Lower lobe of right lung (tissue), 2 donors: ENCODE results near the gene TGFBI. TPM values are rescaled to one million over a fixed set of nuclear protein-coding genes. Genes with fewer than 3 reads are reported as not detected.

ENCODE experiments used
- ATAC-seq, 2 donors: fragments of 200-7000 bp; cut with Tn5 transposase; one replicate each; pipeline ENCODE4 v1.9.1; 2020 to 2022; ENCODE audit warnings: mild to moderate bottlenecking in 2 of 2, moderate library complexity in 2 of 2
- DNase-seq: peaks from one replicate; pipeline ENCODE4 v3.0.0-alpha.2; 2020
- H3K27ac ChIP-seq: fragments of 200-600 bp; one replicate; pipeline ENCODE4 v1.8.0; 2022
- H3K27me3 ChIP-seq: fragments of 200-600 bp; one replicate; pipeline ENCODE4 v1.8.0; 2022; ENCODE audit warnings: low read depth
- H3K36me3 ChIP-seq: fragments of 200-600 bp; one replicate; pipeline ENCODE4 v1.8.0; 2022; ENCODE audit warnings: mild to moderate bottlenecking
- H3K4me1 ChIP-seq: fragments of 200-600 bp; one replicate; pipeline ENCODE4 v1.8.0; 2022
- H3K4me3 ChIP-seq: fragments of 200-600 bp; one replicate; pipeline ENCODE4 v1.8.0; 2022; ENCODE audit warnings: mild to moderate bottlenecking
- H3K9me3 ChIP-seq: fragments of 200-600 bp; one replicate; pipeline ENCODE4 v1.8.0; 2022
- CTCF ChIP-seq: fragments of 200-600 bp; IDR thresholded peaks from one replicate; pipeline ENCODE4 v1.8.0; 2022; ENCODE audit warnings: antibody characterized with exemption, mild to moderate bottlenecking
- intact Hi-C: fragments of 100-400 bp; cut with DNase I; formaldehyde crosslinking; loops from one replicate; pipeline ENCODE4 v1.11.0; 2022
- total RNA-seq: library from RNA; stranded (reverse); fragmentation: NEBNext Ultra II Directional; extraction: Animal tissue kit (Norgen Biotek cat#: 25700); gene quantifications from one replicate; pipeline ENCODE4 v1.2.1, GENCODE V29; 2021
- donor health status: DM: no; HTN: yes; CAD: no; lungs with severe emphysema.

TGFBI gene
- total RNA-seq, 1 donor from 2014 or later: 140 TPM

- Histone ChIP-seq H3K36me3 (peaks cover 45% of the 10 kb centered on the region), H3K27me3 (no peaks in the 10 kb centered on the region), H3K4me1 (peaks cover 19% of the 10 kb centered on the region), H3K9me3 (no peaks in the 10 kb centered on the region), H3K4me3 (no peak overlapping the region), H3K27ac (no peak overlapping the region)
- ATAC-seq (peak; percentile 29 to 33), DNase-seq (no peak)
- intact Hi-C loops: no loop called here
- no peak for TF ChIP-seq CTCF
These were observed 33.0 kb downstream of the TGFBI start for GRCh38 chr5:136061630-136062365.

- Histone ChIP-seq H3K27ac (no peak overlapping the region), H3K36me3 (peaks cover 43% of the 10 kb centered on the region), H3K4me1 (peaks cover 22% of the 10 kb centered on the region), H3K4me3 (no peak overlapping the region), H3K27me3 (no peaks in the 10 kb centered on the region), H3K9me3 (no peaks in the 10 kb centered on the region)
- DNase-seq (no peak), ATAC-seq (peak; percentile 69 to 78)
- intact Hi-C loops: no loop called here
- TF ChIP-seq CTCF: peak; percentile 51
These were observed 33.8 kb downstream of the TGFBI start for GRCh38 chr5:136062366-136063274.

GRCh38 chr5:136063778-136064465 lies 35.1 kb downstream of the TGFBI start:
- Histone ChIP-seq H3K4me3 (no peak overlapping the region), H3K4me1 (peaks cover 19% of the 10 kb centered on the region), H3K27ac (no peak overlapping the region), H3K9me3 (no peaks in the 10 kb centered on the region), H3K27me3 (no peaks in the 10 kb centered on the region), H3K36me3 (peaks cover 38% of the 10 kb centered on the region)
- DNase-seq (no peak), ATAC-seq (no peak)
- TF ChIP-seq CTCF: no peak
- intact Hi-C loops: no loop called here

- ATAC-seq (no peak), DNase-seq (no peak)
- intact Hi-C loops: no loop called here
- H3K4me1 ChIP-seq: peaks cover 19% of the 10 kb centered on the region
- H3K27ac ChIP-seq: no peak overlapping the region
- no peak overlapping the region for H3K4me3 ChIP-seq
- H3K9me3 ChIP-seq: no peaks in the 10 kb centered on the region
- TF ChIP-seq CTCF: peak; percentile 8
- H3K36me3 ChIP-seq: peaks cover 33% of the 10 kb centered on the region
- H3K27me3 ChIP-seq: no peaks in the 10 kb centered on the region
These were observed 35.7 kb downstream of the TGFBI start for GRCh38 chr5:136064510-136064909.

- Histone ChIP-seq H3K4me1 (peaks cover 19% of the 10 kb centered on the region), H3K27ac (no peak overlapping the region), H3K27me3 (no peaks in the 10 kb centered on the region), H3K36me3 (peaks cover 24% of the 10 kb centered on the region), H3K4me3 (no peak overlapping the region), H3K9me3 (no peaks in the 10 kb centered on the region)
- no peak for TF ChIP-seq CTCF
- intact Hi-C loops: no loop called here
- ATAC-seq (no peak), DNase-seq (no peak)
These were observed 36.8 kb downstream of the TGFBI start for GRCh38 chr5:136065588-136065987.
